ENCODE measurements around the gene ZNF385A. TPM values are rescaled to one million over a fixed set of nuclear protein-coding genes. Genes with fewer than 3 reads are reported as not detected.

The ZNF385A gene
- total and polyA plus RNA-seq, 9 of the 15 experiments (the other 6 are each of a cell fraction or from before 2014, with no cell fraction given): 1.0 to 111 (median 7.7) TPM

GRCh38 chr12:54398995-54399793 lies 14.7 kb upstream of the ZNF385A start:
- DNase-seq (ENCODE audit: extremely low read depth in 1 of 4, low spot score in 3 of 4): peak; percentile 85 to 90 (median 87)
- Histone ChIP-seq H3K4me3 (no peak overlapping the region), H3K4me1 (replicated peaks in 1 of 2; ENCODE audit: control insufficient read depth in 2 of 2, insufficient read depth in 2 of 2, low read length in 2 of 2) (no peaks in the 10 kb centered on the region; a peak in 2 of 5 replicates), H3K36me3 (ENCODE audit: control insufficient read depth, insufficient read depth, low read length) (peaks cover 97% of the 10 kb centered on the region), H3K9me1 (ENCODE audit: control insufficient read depth, insufficient read depth, low read length) (peaks cover 3% of the 10 kb centered on the region), H3K9ac (ENCODE audit: insufficient read depth in 1 of 2, low read depth in 2 of 2, low read length in 2 of 2) (no peak overlapping the region), H3K9me3 (replicated peaks; ENCODE audit: control insufficient read depth, insufficient read depth, low read depth, low read length) (no peaks in the 10 kb centered on the region), H3K79me2 (ENCODE audit: control insufficient read depth, insufficient read depth, low read length) (peaks cover 8% of the 10 kb centered on the region; the same call in 1 of the 3 replicates), H4K20me1 (replicated peaks; ENCODE audit: control insufficient read depth, insufficient read depth, low read length) (peaks cover under 1% of the 10 kb centered on the region), H3K4me2 (ENCODE audit: insufficient read depth, low read length) (no peak overlapping the region), H3K27ac (ENCODE audit: extremely low read depth, low read depth, low read length) (no peak overlapping the region), H2AFZ (ENCODE audit: low read depth, low read length) (no peak overlapping the region), H3K27me3 (ENCODE audit: control insufficient read depth in 2 of 2, insufficient read depth in 2 of 2, low read length in 2 of 2) (no peaks in the 10 kb centered on the region)
- ChIA-PET CTCF (ENCODE audit: low intra/inter-chr PET ratio) (interaction anchor here (0.9 to 4.1 kb wide), 4 partner anchors 20 to 42 kb away, joined by 4 to 58 read pairs (median 6); partner anchors contain the start of gene ITGA5), POLR2A (interaction anchor here (0.6 to 3.7 kb wide), 22 partner anchors 9 to 403 kb away, joined by 3 to 36 read pairs (median 5); partner anchors contain the start of gene COPZ1)
- peak; percentile 95 for ATAC-seq
- peak; percentile 96 for FAIRE-seq
- no TSS peak for BruUV-seq (replicated peaks)
- 68% methylated on average over 8 of the region's 8 CpGs for WGBS (ENCODE audit: insufficient coverage, low coverage, missing lambda C conversion rate)
- in situ Hi-C loops (cut with MboI) (loop anchor here (10.0 kb wide), 1 partner anchor 46 kb away; no protein-coding TSS in a partner anchor), intact Hi-C loops (cut with micrococcal nuclease) (loop anchor here (1.0 kb wide), 1 partner anchor 40 kb away; no protein-coding TSS in a partner anchor)
- no peak for TF ChIP-seq MEIS2 (IDR thresholded peaks at IDR 0.05; ENCODE audit: partially characterized antibody)
- no peak for TF ChIP-seq RFX5 (IDR thresholded peaks at IDR 0.05; ENCODE audit: low read depth, low read length)
- peak; percentile 35; the same call in 1 of the 2 replicates for TF ChIP-seq THRAP3 (IDR thresholded peaks at IDR 0.05; ENCODE audit: borderline replicate concordance)
- TF ChIP-seq ZNF511 (CRISPR knock-in tag; IDR thresholded peaks at IDR 0.05): no peak
- TF ChIP-seq ATF2 (CRISPR knock-in tag; IDR thresholded peaks at IDR 0.05): no peak
- no peak for TF ChIP-seq RBM25 (IDR thresholded peaks at IDR 0.05; ENCODE audit: low read depth, low read length, severe bottlenecking)
- no peak for TF ChIP-seq FOS (IDR thresholded peaks at IDR 0.05; ENCODE audit: extremely low read depth, insufficient read length)
- no peak for TF ChIP-seq CREBBP (IDR thresholded peaks at IDR 0.05; ENCODE audit: low read depth, low read length)
- TF ChIP-seq SMARCC2 (IDR thresholded peaks at IDR 0.05; ENCODE audit: low read depth): no peak
- no peak for TF ChIP-seq ZKSCAN8 (CRISPR knock-in tag; IDR thresholded peaks at IDR 0.05)
- TF ChIP-seq SREBF2 (CRISPR knock-in tag; IDR thresholded peaks at IDR 0.05): no peak
- TF ChIP-seq ARNT (IDR thresholded peaks at IDR 0.05): 0 out of 4 replicates have a peak, but pooled peaks of 1 of the 2 experiments have one; percentile 41
- no peak for TF ChIP-seq ZNF507 (tag; conservative IDR thresholded peaks at IDR 0.05)
- TF ChIP-seq HSF4 (CRISPR knock-in tag; IDR thresholded peaks at IDR 0.05; ENCODE audit: borderline replicate concordance): no peak
- no peak for TF ChIP-seq L3MBTL2 (IDR thresholded peaks at IDR 0.05)
- TF ChIP-seq ZNF431 (CRISPR knock-in tag; IDR thresholded peaks at IDR 0.05): no peak
- no peak for TF ChIP-seq FOXJ3 (CRISPR knock-in tag; IDR thresholded peaks at IDR 0.05)
- TF ChIP-seq ILF3 (IDR thresholded peaks at IDR 0.05; ENCODE audit: borderline replicate concordance): no peak
- no peak for TF ChIP-seq SMARCE1 (IDR thresholded peaks at IDR 0.05)
- TF ChIP-seq ZNF668 (CRISPR knock-in tag; IDR thresholded peaks at IDR 0.05): no peak
- TF ChIP-seq HMG20B (CRISPR knock-in tag; IDR thresholded peaks at IDR 0.05): no peak
- TF ChIP-seq ZNF57 (CRISPR knock-in tag; IDR thresholded peaks at IDR 0.05): no peak
